AG09319 (cell line): ENCODE data around the gene FHIT.

Source experiments
- DNase-seq: peaks from one replicate; pipeline ENCODE4 v3.0.0-alpha.2; 2010; ENCODE audit warnings: low read depth; ENCODE audit errors: extremely low read depth
- TF ChIP-seq, protein P1 (sequence below): IDR thresholded peaks from 2 replicates; pipeline ENCODE4 v1.5.1; 2011; ENCODE audit warnings: low read depth, mild to moderate bottlenecking, inconsistent platforms, low read length, moderate library complexity

FHIT gene

DNA sequence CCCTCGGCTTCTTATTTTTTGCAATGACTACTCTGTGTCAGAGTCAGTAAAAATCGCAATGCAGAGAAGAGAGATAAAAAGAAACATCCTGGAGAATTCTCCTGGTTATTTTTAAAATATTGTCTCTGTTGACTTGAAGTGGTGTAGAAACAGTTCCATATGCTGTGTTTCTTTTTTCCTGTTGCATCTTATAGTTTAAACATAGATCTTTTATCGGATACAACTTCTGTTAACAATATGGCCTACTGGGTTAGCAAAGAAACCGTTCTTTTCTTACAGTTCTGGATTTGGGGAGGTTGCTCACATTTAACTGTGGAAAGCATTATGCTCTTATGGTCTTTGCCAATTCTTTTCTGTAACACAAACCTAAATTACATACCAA is 1432.3 kb downstream of the FHIT start:
- TF ChIP-seq, protein P1, sequence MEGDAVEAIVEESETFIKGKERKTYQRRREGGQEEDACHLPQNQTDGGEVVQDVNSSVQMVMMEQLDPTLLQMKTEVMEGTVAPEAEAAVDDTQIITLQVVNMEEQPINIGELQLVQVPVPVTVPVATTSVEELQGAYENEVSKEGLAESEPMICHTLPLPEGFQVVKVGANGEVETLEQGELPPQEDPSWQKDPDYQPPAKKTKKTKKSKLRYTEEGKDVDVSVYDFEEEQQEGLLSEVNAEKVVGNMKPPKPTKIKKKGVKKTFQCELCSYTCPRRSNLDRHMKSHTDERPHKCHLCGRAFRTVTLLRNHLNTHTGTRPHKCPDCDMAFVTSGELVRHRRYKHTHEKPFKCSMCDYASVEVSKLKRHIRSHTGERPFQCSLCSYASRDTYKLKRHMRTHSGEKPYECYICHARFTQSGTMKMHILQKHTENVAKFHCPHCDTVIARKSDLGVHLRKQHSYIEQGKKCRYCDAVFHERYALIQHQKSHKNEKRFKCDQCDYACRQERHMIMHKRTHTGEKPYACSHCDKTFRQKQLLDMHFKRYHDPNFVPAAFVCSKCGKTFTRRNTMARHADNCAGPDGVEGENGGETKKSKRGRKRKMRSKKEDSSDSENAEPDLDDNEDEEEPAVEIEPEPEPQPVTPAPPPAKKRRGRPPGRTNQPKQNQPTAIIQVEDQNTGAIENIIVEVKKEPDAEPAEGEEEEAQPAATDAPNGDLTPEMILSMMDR, result no peak
- no peak for DNase-seq

DNA sequence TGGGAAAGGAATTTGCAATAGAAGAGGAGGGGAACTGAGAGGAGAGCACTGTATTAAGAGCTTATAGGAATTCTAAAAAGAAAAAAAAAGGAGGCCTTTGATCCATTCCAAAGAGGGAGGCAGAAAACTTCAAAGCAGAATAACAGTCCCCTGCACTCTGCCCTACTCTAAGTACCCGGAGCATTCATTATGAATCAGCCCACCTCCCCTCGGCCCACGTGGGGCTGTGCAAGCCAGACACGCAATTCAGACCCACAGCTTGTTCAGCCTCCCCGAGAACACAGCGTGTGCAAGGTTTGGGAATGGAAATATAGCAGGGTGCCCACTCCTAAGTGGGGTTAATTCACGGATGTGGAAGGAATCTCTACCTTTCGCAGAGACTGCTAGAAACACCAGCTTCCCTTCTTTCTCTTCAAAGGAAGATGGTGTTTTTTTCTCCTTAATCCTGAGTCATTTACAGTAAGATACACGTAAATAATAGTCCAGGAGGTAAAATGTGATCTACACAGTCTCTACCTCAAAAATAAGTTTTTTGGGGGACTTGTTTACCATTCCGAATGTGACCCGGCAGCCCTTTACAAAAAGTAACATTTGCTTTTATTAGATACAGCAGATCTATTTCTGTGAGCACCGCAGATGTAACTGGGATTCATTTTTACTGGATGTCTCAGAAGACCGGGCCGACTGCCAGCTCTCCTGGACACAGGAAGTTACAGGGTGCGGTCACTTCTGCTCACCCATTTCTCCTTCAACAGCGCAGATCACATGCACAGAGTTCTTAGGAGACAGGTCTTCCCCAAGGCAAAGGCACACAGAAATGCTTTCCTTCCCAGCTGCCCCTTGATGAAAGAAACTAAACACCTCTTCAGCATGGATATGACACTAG is 1433.0 kb downstream of the FHIT start:
- TF ChIP-seq, protein P1, result no peak
- peak; percentile 79 for DNase-seq

DNA sequence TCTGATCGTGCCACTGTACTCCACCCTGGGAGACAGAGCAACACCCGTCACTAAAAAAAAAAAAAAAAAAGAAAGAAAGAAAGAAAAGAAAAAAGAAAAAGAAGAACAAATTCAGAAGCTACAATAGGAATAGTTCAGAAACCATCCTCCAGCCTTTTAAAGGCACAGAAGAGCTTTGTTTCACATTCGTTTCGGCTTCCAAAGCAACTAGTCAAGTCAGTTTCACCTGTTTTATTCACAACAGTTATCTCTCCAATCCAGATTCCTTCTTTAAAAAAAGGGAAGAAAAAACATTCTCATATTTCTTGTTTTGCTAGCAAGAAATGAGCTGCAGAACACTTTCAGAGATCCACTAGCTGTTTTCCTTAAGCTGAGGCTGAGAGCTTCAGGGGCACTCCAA is 1433.7 kb downstream of the FHIT start:
- no peak for DNase-seq
- TF ChIP-seq, protein P1, result no peak

DNA sequence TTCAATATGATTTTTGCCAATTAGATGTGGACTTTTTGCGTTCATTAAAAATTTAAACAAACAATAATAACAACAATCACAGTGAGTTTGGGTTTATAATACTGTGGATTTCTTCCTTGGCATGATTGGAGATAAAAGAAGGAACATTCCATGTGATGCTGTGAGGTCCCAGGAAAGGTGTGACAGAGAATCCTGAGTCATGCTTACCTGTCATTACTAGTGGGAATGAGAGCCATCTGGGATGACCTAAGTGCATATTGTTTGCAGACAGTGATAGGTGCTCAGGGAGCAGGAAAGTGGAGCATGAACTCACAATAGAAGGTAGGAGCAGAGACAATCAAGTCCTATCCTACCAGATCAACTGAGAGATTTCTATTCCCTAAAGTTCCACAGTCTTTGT is 1434.9 kb downstream of the FHIT start:
- TF ChIP-seq, protein P1, result no peak
- no peak for DNase-seq

DNA sequence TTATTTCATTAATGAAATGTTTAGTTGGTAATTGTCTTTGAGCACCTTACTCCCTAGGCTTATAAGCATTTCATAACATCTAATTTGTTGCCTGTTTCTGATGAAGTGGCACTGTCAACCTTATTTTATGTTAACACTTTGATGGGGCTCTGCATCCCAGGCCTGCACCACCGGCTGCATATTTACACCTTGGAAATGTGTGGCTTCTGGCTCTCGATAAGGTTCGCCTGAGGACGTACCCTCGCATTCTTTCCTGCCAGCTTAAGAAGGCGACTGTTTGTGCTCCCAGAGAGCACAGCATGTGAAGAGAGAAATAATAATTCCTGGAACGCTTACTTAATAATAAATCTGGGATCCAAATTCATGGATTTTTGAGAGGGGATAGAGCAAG is 1438.1 kb downstream of the FHIT start:
- TF ChIP-seq, protein P1, result no peak
- DNase-seq, result no peak

DNA sequence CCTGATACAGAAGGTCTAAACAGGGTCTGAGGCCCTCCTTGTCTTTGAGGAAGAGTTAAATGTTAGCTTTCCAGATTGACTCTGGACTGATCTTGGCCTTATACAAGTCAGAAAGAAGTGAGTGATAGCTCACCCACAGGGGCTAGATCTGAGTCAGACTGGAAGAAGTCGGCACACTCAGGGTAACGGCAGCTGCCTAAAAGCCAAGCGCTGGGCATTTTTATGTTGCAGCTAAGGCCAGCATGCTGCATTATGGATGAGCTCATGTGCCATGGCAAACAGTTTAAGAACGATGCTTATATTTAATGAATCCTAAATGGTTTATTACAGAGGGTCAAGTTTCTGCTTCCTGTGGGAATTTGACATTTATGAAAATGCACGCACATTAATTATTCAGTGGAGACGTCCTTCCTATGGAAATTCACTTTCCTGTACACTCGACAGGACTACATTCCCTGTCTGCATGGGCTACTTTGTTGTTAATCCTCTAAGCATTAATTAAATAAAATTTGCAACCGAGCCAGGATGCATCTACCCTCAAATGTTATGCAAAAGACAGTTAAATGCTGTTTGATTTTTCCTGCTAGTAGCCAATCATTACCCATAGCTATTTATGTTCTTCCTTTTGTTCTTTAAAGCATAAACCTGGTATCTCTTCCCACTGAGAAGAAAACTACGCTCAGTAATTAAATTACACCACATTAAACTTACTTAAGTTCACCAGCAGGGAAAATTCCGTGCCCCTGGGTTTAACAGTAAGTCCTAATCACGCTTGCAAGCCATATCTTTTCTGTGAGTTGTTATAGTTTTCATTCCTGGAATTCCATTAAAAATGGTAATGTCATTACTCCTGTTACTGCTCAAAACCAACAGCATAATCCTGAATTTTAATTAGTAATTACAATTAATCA is 1438.8 kb downstream of the FHIT start:
- TF ChIP-seq, protein P1, result no peak
- no peak for DNase-seq

DNA sequence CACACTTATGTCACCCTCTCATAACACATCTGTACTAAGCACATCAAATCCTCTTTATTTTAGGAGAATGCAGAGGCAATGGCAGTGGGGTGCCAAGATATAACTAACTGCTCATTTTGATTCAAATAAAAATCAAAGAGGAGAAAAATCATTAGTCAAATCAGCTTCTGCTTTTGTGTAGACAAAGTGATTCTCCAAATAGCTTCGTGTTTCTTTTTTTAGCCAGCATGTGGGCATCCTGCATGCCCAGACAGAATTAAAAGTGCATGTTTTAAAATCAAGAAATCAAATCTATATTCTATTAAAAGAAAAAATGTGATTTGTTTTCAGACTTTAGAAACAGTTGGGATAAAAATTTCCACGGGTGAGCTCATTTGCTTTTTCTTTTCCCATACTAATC is 1440.1 kb downstream of the FHIT start:
- DNase-seq, result no peak
- TF ChIP-seq, protein P1, result no peak
